ENCODE data around the gene PEX19. TPM values are rescaled to one million over a fixed set of nuclear protein-coding genes. Genes with fewer than 3 reads are reported as not detected.

The PEX19 gene
- total RNA-seq, 1 donor from 2014 or later = 66.9 TPM

DNA sequence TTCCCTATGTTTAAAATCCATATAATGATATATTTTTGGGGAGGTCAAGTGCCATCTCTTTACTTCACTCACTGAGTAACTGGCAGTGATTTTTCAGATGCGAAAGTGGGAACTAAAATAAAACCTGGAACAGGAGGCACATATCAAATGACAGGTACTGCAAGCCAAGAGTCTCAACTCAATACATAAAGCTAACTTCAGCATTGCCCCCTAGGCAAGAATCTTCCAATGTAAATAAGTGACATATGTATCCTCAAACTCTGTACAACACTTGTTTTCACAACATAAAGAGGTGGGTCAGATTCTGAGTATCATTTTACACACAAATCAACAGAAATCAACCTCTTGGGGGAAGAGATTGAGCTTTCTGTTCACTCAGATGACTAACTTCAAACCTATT lies 40.7 kb downstream of the PEX19 start:
- Mint-ChIP-seq H3K36me3 (peaks cover 10% of the 10 kb centered on the region), H3K27ac (no peak overlapping the region)
- TF ChIP-seq, protein P1, sequence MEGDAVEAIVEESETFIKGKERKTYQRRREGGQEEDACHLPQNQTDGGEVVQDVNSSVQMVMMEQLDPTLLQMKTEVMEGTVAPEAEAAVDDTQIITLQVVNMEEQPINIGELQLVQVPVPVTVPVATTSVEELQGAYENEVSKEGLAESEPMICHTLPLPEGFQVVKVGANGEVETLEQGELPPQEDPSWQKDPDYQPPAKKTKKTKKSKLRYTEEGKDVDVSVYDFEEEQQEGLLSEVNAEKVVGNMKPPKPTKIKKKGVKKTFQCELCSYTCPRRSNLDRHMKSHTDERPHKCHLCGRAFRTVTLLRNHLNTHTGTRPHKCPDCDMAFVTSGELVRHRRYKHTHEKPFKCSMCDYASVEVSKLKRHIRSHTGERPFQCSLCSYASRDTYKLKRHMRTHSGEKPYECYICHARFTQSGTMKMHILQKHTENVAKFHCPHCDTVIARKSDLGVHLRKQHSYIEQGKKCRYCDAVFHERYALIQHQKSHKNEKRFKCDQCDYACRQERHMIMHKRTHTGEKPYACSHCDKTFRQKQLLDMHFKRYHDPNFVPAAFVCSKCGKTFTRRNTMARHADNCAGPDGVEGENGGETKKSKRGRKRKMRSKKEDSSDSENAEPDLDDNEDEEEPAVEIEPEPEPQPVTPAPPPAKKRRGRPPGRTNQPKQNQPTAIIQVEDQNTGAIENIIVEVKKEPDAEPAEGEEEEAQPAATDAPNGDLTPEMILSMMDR (conservative IDR thresholded peaks at IDR 0.05) = no peak

DNA sequence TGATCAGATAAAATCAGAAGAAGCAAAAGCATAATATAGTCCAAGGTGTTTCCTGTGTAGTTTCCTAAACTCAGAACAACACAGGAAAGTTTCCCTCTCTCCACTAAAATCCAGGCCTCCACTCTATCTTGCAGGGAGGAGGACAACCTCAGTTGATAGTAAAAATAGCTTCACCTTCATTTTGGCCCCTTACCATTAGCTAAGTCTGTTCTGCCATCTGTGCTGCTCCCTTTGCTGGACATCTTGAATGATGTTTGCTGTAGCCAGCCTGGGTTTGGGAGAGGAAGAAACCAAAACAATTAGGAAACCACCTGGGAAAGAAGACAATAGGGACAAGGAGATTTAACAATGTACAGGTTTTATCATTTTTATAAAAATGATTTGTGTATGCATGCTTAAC lies 41.2 kb downstream of the PEX19 start:
- no peak overlapping the region for H3K4me3 Mint-ChIP-seq
- no peaks in the 10 kb centered on the region for H3K9me3 Mint-ChIP-seq
- peaks cover 10% of the 10 kb centered on the region for H3K36me3 Mint-ChIP-seq
- DNase-seq (ENCODE audit: extremely low spot score, unreplicated experiment) = no peak
- H3K27me3 Mint-ChIP-seq = no peaks in the 10 kb centered on the region
- H3K4me1 Mint-ChIP-seq (ENCODE audit: unreplicated experiment) = peaks cover 22% of the 10 kb centered on the region
- TF ChIP-seq, protein P1 (conservative IDR thresholded peaks at IDR 0.05) = no peak
- H3K27ac Mint-ChIP-seq = no peak overlapping the region

More for the DNA sequence above, 40.7 kb downstream of the PEX19 start:
- no peak for DNase-seq (ENCODE audit: extremely low spot score, unreplicated experiment)
- no peaks in the 10 kb centered on the region for H3K27me3 Mint-ChIP-seq
- no peaks in the 10 kb centered on the region for H3K9me3 Mint-ChIP-seq
- peaks cover 22% of the 10 kb centered on the region for H3K4me1 Mint-ChIP-seq (ENCODE audit: unreplicated experiment)
- no peak overlapping the region for H3K4me3 Mint-ChIP-seq

DNA sequence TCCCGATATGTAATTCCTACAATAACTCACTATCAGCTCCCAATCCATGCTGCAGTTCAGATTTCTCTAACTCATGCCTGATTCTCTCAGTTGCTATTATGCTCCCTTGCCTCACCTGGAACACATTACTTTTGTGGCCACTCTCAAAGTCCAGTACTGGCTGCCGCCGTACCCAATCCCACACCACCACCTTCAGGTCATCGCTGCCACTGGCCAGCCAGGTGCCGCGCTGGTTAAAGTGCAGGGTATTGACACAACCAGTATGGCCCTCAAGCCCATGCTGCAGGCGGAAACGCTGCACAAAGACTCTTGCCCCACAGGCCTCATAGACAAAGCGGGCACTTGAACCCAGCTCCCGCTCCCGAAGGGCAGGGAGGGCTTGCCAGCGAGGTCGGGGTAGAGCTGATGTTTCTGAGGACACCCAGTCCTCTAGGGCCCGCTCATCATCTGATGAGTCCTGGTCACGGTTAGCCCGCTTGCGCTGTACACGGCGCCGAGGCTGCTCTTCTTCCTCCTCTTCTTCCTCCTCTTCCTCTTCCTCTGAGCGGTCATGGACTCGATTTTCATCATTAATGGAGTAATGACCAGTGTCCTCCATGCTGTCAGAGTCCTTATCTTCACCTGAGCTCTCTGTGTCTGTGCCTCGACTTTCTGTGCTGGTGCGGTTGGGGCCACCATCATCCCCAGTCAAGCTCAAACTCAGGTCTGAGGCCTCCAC lies 45.2 kb downstream of the PEX19 start:
- Mint-ChIP-seq H3K27me3 (no peaks in the 10 kb centered on the region), H3K4me1 (ENCODE audit: unreplicated experiment) (peaks cover 1% of the 10 kb centered on the region), H3K9me3 (no peaks in the 10 kb centered on the region), H3K36me3 (peaks cover 15% of the 10 kb centered on the region), H3K27ac (no peak overlapping the region), H3K4me3 (no peak overlapping the region)
- TF ChIP-seq, protein P1 (conservative IDR thresholded peaks at IDR 0.05) = no peak
- DNase-seq (ENCODE audit: extremely low spot score, unreplicated experiment) = no peak

DNA sequence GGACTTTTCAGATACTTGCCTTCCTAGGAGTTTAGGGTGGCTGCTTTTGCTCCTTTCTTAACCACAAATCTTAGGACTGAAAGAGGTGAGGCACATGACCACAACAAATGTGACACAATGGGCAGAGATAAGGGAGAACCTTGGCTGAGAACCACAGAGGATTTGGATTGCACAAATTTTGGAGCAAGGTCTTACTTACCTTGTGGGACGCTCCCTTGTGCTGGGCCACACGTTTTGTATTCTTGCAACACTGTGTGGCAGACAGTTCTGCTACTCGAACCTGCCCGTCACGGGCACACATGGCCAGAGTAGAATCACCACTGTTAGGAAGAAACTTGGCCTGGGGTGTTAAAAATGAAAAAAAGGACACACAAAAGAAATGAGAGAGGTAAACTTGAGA lies 46.5 kb downstream of the PEX19 start:
- H3K9me3 Mint-ChIP-seq = no peaks in the 10 kb centered on the region
- TF ChIP-seq, protein P1 (conservative IDR thresholded peaks at IDR 0.05) = no peak

DNA sequence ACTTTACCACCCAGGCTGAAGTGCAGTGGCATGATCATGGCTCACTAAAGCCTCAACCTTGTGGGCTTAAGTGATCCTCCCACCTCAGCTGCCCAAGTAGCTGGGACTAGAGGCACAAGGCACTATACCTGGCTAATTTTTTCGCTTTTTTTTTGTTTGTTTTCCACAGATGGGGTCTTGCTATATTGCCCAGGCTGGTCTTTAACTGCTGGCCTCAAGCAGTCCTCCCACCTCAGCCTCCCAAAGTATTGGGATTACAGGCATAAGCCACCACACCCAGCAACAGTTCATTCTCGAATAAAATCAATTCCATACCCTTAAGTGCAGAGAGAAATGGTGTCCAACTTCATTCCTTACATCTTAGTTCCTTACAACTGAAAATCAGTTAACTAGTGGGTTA lies 47.4 kb downstream of the PEX19 start:
- TF ChIP-seq, protein P1 (conservative IDR thresholded peaks at IDR 0.05) = no peak

More for the DNA sequence above, 46.5 kb downstream of the PEX19 start:
- DNase-seq (ENCODE audit: extremely low spot score, unreplicated experiment) = no peak
- Mint-ChIP-seq H3K27me3 (no peaks in the 10 kb centered on the region), H3K4me1 (ENCODE audit: unreplicated experiment) (no peaks in the 10 kb centered on the region), H3K27ac (no peak overlapping the region), H3K4me3 (no peak overlapping the region), H3K36me3 (peaks cover 15% of the 10 kb centered on the region)

More for the DNA sequence above, 47.4 kb downstream of the PEX19 start:
- Mint-ChIP-seq H3K27ac (no peak overlapping the region), H3K4me3 (no peak overlapping the region), H3K36me3 (peaks cover 15% of the 10 kb centered on the region), H3K27me3 (no peaks in the 10 kb centered on the region), H3K9me3 (no peaks in the 10 kb centered on the region), H3K4me1 (ENCODE audit: unreplicated experiment) (no peaks in the 10 kb centered on the region)
- no peak for DNase-seq (ENCODE audit: extremely low spot score, unreplicated experiment)
